HG03108 (cell line): Measurements from ENCODE around the gene VMAC.
"Not testable (repeated sequence)": the region's sequence is repeated elsewhere in the genome, so short reads cannot be mapped to it uniquely, and the experiment has no call there.

Experiments used
- ATAC-seq: cut with Tn5 transposase; IDR thresholded peaks from one replicate; pipeline ENCODE4 v1.9.1; 2021; ENCODE audit warnings: moderate library complexity; ENCODE audit not compliant: unreplicated experiment

The VMAC gene

DNA sequence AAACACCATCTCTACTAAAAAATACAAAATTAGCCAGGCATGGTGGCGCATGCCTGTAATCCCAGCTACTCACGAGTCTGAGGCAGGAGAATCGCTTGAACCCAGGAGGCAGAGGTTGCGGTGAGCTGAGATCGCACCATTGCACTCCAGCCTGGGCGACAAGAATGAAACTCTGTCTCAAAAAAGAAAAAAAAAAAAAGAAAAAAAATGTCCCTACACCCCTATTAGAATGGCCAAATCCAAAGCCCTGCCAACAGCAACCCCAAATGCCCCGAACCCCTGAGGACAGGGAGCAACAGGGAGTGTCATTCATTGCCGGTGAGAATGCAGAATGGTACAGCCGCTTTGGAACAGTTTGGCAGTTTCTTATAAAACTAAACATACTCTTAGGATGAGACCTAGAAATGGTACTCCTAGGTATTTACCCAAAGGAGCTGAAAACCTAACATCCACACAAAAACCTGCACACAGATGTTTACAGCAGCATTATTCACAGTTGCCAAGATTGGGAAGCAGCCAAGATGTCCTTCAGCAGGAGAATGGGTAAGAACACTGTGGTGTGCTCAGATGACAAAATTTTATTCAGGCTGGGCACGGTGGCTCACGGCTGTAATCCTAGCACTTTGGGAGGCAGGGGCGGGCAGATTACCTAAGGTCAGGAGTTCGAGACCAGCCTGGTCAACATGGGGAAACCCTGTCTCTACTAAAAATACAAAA, 21.4 kb upstream of the VMAC start:
- not testable (repeated sequence) for ATAC-seq

- not testable (repeated sequence) for ATAC-seq
These were observed 20.4 kb upstream of the VMAC start for GRCh38 chr19:5884065-5884811.

- ATAC-seq: no peak
These were observed 15.2 kb upstream of the VMAC start for GRCh38 chr19:5889288-5889971.

- ATAC-seq: no peak
These were observed 14.6 kb upstream of the VMAC start for GRCh38 chr19:5890099-5890498.

DNA sequence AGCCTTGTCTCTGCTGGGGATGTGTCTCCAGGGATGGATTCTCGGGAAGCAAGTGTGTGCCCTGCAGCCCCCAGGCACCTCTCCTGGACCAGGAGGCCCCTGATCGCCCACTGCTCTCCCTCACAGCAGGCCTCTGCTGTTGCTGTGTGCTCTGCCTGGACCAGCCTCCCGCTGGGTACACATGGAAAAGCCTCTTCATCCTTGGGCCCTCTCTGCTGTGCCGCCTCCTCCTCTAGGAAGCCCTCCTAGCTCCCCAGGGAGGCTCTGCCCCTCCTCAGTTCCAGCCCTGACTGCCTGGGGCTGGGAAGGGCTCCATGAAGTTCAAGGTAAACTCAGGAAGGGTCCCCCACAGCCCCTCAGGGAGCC, 13.1 kb upstream of the VMAC start:
- no peak for ATAC-seq

GRCh38 chr19:5891938-5892771, 12.5 kb upstream of the VMAC start:
- ATAC-seq: no peak

DNA sequence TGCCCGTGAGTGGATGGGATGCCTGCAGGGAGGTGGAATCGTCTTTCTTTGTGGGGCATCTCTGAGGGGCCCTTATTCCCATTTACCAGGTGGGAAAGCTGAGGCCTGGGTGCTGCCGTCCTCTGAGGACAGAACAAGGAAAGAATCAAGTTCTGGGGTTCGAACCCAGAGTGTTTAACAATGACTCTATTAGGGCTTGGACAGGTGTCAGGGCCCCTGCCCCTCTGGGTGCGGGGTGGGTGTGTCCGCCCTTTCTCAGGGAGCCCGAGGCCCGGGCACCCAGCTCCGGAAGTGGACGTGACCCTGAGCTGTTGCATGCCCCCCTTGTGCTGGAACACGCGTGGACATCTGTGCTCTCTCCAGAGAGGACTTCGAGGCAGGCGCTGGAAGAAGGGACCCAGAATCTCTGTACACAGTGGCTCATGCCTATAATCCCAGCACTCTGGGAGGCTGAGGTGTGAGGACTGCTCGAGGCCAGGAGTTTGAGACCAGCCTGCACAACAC, 11.8 kb upstream of the VMAC start:
- ATAC-seq: no peak

- no peak for ATAC-seq
These were observed 11.3 kb upstream of the VMAC start for GRCh38 chr19:5893296-5893903.

DNA sequence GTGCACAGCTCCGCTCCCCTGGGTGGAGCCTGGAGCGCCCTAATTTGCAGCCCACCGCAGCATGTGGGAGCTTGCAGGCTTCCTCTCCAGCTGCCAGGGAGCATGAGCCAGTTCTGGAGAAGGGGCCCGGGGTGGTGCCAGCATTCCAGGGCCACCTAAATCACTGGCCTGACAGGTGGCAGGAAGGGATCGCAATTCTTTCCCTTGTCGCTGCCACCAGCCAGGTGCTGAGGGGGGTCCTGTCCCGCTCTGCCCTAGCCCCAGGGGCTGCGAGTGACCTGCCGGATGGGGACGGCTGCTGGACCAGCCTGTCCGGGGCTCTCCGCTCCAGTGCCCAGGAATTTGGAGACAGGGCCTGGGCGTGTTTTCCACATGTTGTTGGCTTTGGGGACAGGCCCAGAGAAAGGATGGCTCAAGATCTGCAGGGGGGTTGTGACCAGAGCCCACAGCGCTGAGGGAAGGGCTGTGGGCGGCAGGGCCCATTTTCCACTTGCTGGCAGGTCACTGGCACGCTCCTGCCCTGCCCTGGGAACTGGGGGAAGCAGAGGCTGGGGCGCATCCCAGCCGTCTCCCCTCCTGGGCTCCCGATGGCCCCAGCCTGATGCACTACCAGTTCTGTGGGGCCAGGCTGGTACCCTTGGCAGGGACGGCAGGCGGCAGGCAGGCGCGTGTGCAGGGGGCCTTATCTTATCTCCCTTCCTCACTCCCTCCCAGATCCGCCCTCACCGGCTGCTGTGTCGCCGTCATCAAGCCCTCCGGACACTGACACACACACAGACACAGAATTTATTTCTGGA, 10.6 kb upstream of the VMAC start:
- ATAC-seq: no peak

DNA sequence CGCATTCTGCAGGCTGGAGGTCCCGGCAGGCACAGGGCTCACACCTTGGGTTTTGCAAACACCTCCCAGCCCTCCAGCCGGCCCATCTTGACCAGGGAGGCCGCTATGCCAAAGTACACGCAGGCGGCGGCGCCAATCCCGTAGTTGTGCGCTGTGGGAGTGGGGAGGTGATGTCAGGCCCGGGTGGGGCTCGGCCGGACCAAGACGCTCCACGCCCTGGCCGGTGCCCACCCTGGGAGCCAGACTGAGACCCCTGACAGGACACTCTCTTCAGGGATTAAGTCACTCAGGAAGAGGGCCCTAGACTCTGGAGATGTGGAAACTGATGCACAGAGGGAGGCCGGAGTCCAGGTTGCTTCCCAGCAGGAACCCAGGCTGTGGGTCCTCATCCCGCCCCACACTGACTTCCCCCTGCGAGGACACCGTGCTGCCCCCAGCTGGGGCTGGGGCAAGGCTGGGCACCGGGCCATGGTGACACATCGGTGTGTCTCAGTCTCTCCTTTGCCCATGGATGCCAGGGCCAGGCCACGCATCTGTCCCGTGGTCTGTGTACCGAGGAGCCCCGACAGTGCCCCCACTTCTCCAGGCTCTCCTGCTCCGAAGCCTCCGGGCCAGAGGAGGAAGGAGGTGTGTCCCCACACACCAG, 9.8 kb upstream of the VMAC start:
- no peak for ATAC-seq

DNA sequence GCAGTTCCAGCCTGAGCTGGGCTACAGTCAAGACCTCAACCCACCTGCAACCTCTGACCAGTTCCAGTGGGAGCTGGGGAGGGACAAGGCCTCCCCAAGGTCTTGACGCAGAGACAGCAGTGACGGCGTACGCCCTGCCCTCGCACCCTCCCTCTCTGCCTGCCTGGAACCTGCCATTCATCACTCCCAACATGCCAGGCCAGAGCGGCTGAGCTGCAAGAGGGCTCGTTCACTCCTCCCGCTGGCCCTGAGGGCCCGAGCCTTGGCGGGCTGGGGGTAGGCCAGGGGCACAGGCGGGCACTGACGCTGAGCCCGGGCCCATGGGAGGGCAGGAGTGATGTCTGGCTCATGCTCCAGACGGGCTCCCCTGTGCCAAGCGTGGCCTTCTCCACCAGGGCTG, 9.3 kb upstream of the VMAC start:
- no peak for ATAC-seq

DNA sequence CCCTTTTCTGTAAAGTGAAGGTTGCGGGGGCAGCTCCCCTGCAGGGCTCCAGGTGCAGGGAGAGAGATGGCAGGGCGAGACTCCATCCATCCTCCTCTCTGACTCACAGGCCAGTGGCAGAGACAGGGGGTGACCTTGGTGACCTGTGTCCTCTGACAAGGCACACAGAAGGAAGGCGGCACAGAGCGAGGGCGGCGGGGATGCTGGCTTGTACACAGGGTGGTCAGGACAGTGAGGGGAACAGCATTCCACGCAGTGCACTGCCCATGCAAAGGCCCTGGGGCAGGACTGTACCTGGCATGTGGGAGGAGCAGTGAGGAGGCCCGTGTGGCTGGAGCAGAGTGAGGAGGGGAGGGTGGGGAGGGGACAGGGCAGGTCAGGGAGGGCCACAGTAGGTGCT, 8.8 kb upstream of the VMAC start:
- no peak for ATAC-seq

DNA sequence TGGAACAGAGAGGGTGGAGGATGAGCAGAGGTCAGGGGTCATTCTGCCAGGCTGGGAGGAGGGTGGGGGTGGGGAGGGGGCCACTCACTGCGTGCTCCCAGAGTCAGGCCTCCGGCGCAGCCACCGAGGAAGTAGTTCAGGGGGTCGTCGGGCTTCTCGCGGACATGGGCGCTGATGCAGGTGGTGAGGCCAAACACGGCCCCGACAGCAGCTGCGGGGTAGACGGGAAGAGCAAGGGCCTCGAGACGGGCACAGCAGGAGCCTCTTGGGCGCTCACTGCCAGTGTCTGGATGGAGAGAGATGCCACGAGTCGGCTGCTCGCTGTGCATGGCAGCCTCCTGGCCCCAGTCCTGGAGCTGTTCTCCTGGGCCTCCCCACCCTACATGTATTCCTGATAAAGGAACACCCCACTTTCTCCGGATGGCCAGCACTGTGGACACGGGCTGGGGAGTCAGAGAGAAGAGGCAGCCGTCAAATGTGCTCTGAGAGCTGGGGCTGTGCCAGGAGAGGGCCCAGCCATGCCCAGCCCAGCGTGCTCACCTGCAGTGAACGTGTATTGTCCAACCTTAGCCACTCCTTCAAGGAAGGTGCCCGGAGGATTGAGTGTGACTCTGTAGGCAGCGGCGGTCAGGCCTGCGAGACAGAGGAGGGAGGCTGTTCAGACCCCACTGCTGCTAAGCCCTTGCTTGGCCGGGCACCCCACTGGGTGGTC, 8.2 kb upstream of the VMAC start:
- ATAC-seq: no peak

- ATAC-seq: no peak
These were observed 7.3 kb upstream of the VMAC start for GRCh38 chr19:5897189-5897969.

DNA sequence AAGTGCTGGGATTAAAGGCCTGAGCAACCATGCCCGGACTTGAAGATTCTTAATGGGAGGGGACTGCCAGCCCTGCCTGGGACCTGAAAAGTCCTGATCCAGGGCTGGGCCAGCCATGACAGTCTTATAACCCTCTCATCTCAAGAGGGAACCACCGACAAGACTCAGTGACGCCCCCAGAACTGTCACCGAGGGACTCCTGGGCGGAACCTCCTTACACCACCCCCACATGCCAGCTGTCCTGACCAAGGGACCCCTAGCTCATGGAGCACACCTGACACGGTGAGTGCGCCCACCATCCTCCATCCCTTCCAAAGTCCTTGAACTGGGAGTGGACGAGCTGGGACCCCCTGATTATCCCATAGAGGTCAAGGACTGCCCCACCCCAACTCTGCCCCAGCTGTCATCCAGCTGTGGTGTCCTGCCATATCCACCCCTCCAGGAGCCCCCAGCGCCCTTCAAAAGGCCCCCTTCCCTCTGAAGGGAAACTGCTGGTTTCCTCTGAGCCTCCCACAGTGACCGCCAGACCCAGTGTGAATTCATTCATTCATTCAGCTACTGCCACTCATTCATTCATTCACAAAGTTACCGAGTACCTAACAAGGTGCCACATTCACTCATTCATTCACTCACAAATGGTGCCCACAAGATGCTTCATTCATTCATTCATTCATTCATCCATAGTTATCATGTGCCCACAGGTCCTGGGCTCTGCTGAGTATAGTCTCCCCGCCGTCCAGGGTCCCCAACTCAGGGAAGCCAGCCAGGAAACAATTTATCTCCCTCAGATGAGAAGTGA, 4.7 kb upstream of the VMAC start:
- ATAC-seq: no peak

GRCh38 chr19:5900976-5901375, 3.7 kb upstream of the VMAC start:
- ATAC-seq: no peak

DNA sequence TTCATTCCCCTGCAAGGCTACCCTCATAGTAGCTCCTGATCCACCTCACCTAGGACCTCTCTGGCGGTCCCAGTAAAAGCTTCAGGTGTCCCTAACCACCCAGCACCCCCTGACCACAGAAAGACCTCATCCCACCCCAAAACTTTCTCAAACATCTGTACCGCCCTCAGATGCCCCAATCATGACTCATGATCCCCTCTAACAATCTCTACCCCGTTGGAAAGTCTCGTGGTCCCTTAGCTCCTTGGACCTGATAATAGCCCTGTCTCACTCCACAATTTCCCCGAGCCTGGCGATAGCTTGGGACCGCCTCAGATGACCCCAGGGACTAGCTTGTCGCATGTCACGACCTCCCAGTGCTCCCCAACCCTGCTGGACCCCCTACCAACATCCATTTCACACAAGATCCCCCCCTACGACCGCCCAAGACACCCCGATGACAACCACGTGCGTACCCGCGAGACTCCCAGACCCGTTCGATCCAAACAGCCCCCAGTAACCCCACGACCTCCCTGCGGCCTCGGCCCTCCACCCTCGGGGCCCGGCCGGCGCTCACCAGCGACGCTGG, 1.5 kb upstream of the VMAC start:
- no peak for ATAC-seq
